ENCODE measurements around the gene ZBTB7C.

DNA sequence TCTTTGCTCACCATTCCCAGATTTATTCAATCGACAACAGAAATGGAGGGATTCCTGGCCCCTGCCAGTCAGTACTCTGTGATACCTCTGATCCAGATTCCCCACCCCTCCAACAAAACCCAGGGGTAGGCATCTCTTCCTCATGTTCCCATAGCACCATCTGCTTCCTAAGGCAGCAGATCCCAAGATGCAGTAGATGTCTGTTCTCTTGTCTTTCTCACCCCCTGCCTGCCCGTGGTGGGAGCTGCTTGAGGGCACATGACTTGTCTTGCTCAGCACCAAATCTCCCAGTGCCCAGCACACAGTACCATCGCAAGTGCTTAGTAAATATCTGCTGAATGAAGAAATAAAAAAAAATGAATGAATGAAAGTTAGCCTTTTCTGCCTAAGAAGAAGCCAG lies 98.2 kb downstream of the ZBTB7C start:
- TF ChIP-seq CTCF (optimal IDR thresholded peaks at IDR 0.05 in 1 of 3, IDR thresholded peaks at IDR 0.05 in 1 of 3, conservative IDR thresholded peaks at IDR 0.05 in 1 of 3; ENCODE audit: extremely low read depth in 1 of 3, insufficient read depth in 2 of 3, low read length in 3 of 3) (no peak), EZH2 (IDR thresholded peaks at IDR 0.05; ENCODE audit: low read length) (no peak)
